Activated B cell treated with CpG ODN at 0.5 μM for 24 hours (primary cell): Measurements from ENCODE around the gene DHDDS. TPM values are rescaled to one million over a fixed set of nuclear protein-coding genes. Genes with fewer than 3 reads are reported as not detected.

ENCODE experiments used
- ATAC-seq: fragments of 200-7000 bp; cut with Tn5 transposase; one replicate; pipeline ENCODE4 v1.10.0; 2021; ENCODE audit warnings: low read depth, mild to moderate bottlenecking, moderate library complexity
- CTCF ChIA-PET: fragments of 350-600 bp; sonication (Branson Sonifier 250); formaldehyde crosslinking; loops from one replicate; lab custom pipeline; 2021; ENCODE audit warnings: antibody characterized with exemption; lab: Charles Lee
- POLR2A ChIA-PET: fragments of 350-600 bp; sonication (Branson Sonifier 250); formaldehyde crosslinking; loops from one replicate; lab custom pipeline; 2021; ENCODE audit warnings: antibody characterized with exemption; lab: Charles Lee
- DNase-seq: peaks from one replicate; pipeline ENCODE4 v3.0.0; 2022
- H3K27ac Mint-ChIP-seq: one replicate; pipeline ENCODE4 v1.8.0; 2020; ENCODE audit warnings: mixed read lengths
- H3K27me3 Mint-ChIP-seq: one replicate; pipeline ENCODE4 v1.8.0; 2021; ENCODE audit warnings: mixed read lengths
- H3K36me3 Mint-ChIP-seq: one replicate; pipeline ENCODE4 v1.8.0; 2021; ENCODE audit warnings: low read depth, mixed read lengths
- H3K4me1 Mint-ChIP-seq: one replicate; pipeline ENCODE4 v1.8.0; 2021; ENCODE audit warnings: mixed read lengths
- H3K4me3 Mint-ChIP-seq: one replicate; pipeline ENCODE4 v1.8.0; 2020; ENCODE audit warnings: mild to moderate bottlenecking, mixed read lengths
- H3K9me3 Mint-ChIP-seq: one replicate; pipeline ENCODE4 v1.8.0; 2020; ENCODE audit warnings: mixed read lengths
- CTCF ChIP-seq: fragments of 200-600 bp; IDR thresholded peaks from one replicate; pipeline ENCODE4 v1.8.0; 2022; ENCODE audit warnings: antibody characterized with exemption, mild to moderate bottlenecking
- intact Hi-C: fragments of 100-400 bp; cut with micrococcal nuclease; formaldehyde crosslinking; loops from one replicate; pipeline ENCODE4 v1.15.1; 2024
- total RNA-seq: library from RNA; stranded (reverse); gene quantifications from 2 replicates; pipeline ENCODE4 v1.2.3, GENCODE V29; 2022

DHDDS gene
- total RNA-seq, 1 donor from 2014 or later: 65.0 TPM

GRCh38 chr1:26403656-26404055 lies 28.5 kb upstream of the DHDDS start:
- POLR2A ChIA-PET: no interaction called here

GRCh38 chr1:26404641-26405040 lies 27.5 kb upstream of the DHDDS start:
- no peak for DNase-seq
- Mint-ChIP-seq H3K4me3 (no peak overlapping the region), H3K9me3 (no peaks in the 10 kb centered on the region), H3K27me3 (peaks cover 46% of the 10 kb centered on the region), H3K4me1 (peaks cover 10% of the 10 kb centered on the region), H3K27ac (no peak overlapping the region), H3K36me3 (no peaks in the 10 kb centered on the region)
- ChIA-PET POLR2A (no interaction called here), CTCF (interaction anchor here (1.4 kb wide), 1 partner anchor 13 kb away, joined by 3 read pairs; no protein-coding TSS in a partner anchor)
- TF ChIP-seq CTCF: no peak
- no peak for ATAC-seq
- intact Hi-C loops: no loop called here

More at GRCh38 chr1:26403656-26404055, 28.5 kb upstream of the DHDDS start:
- no peak overlapping the region for H3K27ac Mint-ChIP-seq
- peaks cover 2% of the 10 kb centered on the region for H3K4me1 Mint-ChIP-seq
- peaks cover 37% of the 10 kb centered on the region for H3K27me3 Mint-ChIP-seq
- ATAC-seq (no peak), DNase-seq (no peak)
- H3K9me3 Mint-ChIP-seq: no peaks in the 10 kb centered on the region
- CTCF ChIA-PET: interaction anchor here (1.4 kb wide), 1 partner anchor 14 kb away, joined by 3 read pairs; no protein-coding TSS in a partner anchor
- H3K4me3 Mint-ChIP-seq: no peak overlapping the region
- intact Hi-C loops: no loop called here
- TF ChIP-seq CTCF: no peak
- H3K36me3 Mint-ChIP-seq: no peaks in the 10 kb centered on the region

GRCh38 chr1:26405281-26405915 lies 26.7 kb upstream of the DHDDS start:
- DNase-seq (no peak), ATAC-seq (no peak)
- intact Hi-C loops: no loop called here
- no peak for TF ChIP-seq CTCF
- CTCF ChIA-PET: no interaction called here
- Mint-ChIP-seq H3K4me1 (peaks cover 12% of the 10 kb centered on the region), H3K4me3 (no peak overlapping the region), H3K27ac (no peak overlapping the region), H3K36me3 (no peaks in the 10 kb centered on the region), H3K27me3 (peaks cover 49% of the 10 kb centered on the region), H3K9me3 (no peaks in the 10 kb centered on the region)
- POLR2A ChIA-PET: interaction anchor here (0.6 to 0.7 kb wide), 2 partner anchors 128 to 339 kb away, joined by 4 to 5 read pairs; no protein-coding TSS in a partner anchor

GRCh38 chr1:26408604-26409003 lies 23.5 kb upstream of the DHDDS start:
- peaks cover 61% of the 10 kb centered on the region for H3K27me3 Mint-ChIP-seq

More at GRCh38 chr1:26408604-26409003, 23.5 kb upstream of the DHDDS start:
- CTCF ChIA-PET: interaction anchor here (0.6 to 1.0 kb wide), 2 partner anchors 8 to 264 kb away, joined by 3 read pairs; no protein-coding TSS in a partner anchor
- Mint-ChIP-seq H3K4me3 (no peak overlapping the region), H3K4me1 (peaks cover 14% of the 10 kb centered on the region), H3K27ac (peak overlapping the region; percentile 30), H3K36me3 (no peaks in the 10 kb centered on the region), H3K9me3 (no peaks in the 10 kb centered on the region)
- POLR2A ChIA-PET: no interaction called here
- no peak for TF ChIP-seq CTCF
- peak; percentile 93 for ATAC-seq
- intact Hi-C loops: loop anchor here (1.0 kb wide), 2 partner anchors 24 to 48 kb away; partner anchors contain the start of gene DHDDS
- peak; percentile 69 for DNase-seq
